ENCODE data around the gene STX19.
A peak's percentile ranks its signal among the peaks of the same experiment; 100 is the strongest.

Gene STX19

GRCh38 chr3:94026623-94027022 lies 1.8 kb downstream of the STX19 start:
- no peak for DNase-seq

GRCh38 chr3:94024385-94024784 lies 4.0 kb downstream of the STX19 start:
- DNase-seq, result no peak

- DNase-seq, result no peak
Observed at GRCh38 chr3:94020293-94020692, 8.1 kb downstream of the STX19 start.

- DNase-seq, result no peak
Observed at GRCh38 chr3:94019659-94020058, 8.7 kb downstream of the STX19 start.

- no peak for DNase-seq
Observed at GRCh38 chr3:94015025-94015424, 13.4 kb downstream of the STX19 start.

GRCh38 chr3:94012185-94012584 lies 16.2 kb downstream of the STX19 start:
- DNase-seq, result no peak

- DNase-seq, result no peak
Observed at GRCh38 chr3:94011233-94011711, 17.1 kb downstream of the STX19 start.

GRCh38 chr3:94009608-94010007 lies 18.8 kb downstream of the STX19 start:
- no peak for DNase-seq

GRCh38 chr3:94008253-94008652 lies 20.1 kb downstream of the STX19 start:
- no peak for DNase-seq

- DNase-seq, result peak; percentile 22
Observed at GRCh38 chr3:94004301-94004910, 24.0 kb downstream of the STX19 start.

- no peak for DNase-seq
Observed at GRCh38 chr3:94001827-94002495, 26.4 kb downstream of the STX19 start.

- no peak for DNase-seq
Observed at GRCh38 chr3:94001191-94001590, 27.2 kb downstream of the STX19 start.

- DNase-seq, result no peak
Observed at GRCh38 chr3:93994056-93994455, 34.3 kb downstream of the STX19 start.

GRCh38 chr3:93992207-93992606 lies 36.2 kb downstream of the STX19 start:
- no peak for DNase-seq

- DNase-seq, result no peak
Observed at GRCh38 chr3:93991631-93992030, 36.8 kb downstream of the STX19 start.

GRCh38 chr3:93989241-93989640 lies 39.2 kb downstream of the STX19 start:
- DNase-seq, result no peak

GRCh38 chr3:93988764-93989163 lies 39.6 kb downstream of the STX19 start:
- no peak for DNase-seq

GRCh38 chr3:93988283-93988682 lies 40.1 kb downstream of the STX19 start:
- no peak for DNase-seq

GRCh38 chr3:93984618-93985017 lies 43.8 kb downstream of the STX19 start:
- no peak for DNase-seq

GRCh38 chr3:93983408-93983807 lies 45.0 kb downstream of the STX19 start:
- no peak for DNase-seq

GRCh38 chr3:93981649-93982048 lies 46.7 kb downstream of the STX19 start:
- DNase-seq, result no peak

- DNase-seq, result peak; percentile 93
Observed at GRCh38 chr3:93979850-93980676, 48.3 kb downstream of the STX19 start, which contains the start of gene ARL13B. ARL13B (plus strand) TSS chr3:93980155; CDS start chr3:93980424, 269 bp downstream.

Measured in KG1 (cell line).